GM18511 (cell line): Measurements from ENCODE around the gene TNKS1BP1.
"Not testable (repeated sequence)": the region's sequence is repeated elsewhere in the genome, so short reads cannot be mapped to it uniquely, and the experiment has no call there.

Experiments
- ATAC-seq: cut with Tn5 transposase; IDR thresholded peaks from one replicate; pipeline ENCODE4 v1.9.1; 2021; ENCODE audit warnings: mild to moderate bottlenecking, moderate library complexity; ENCODE audit not compliant: unreplicated experiment

Gene TNKS1BP1

DNA sequence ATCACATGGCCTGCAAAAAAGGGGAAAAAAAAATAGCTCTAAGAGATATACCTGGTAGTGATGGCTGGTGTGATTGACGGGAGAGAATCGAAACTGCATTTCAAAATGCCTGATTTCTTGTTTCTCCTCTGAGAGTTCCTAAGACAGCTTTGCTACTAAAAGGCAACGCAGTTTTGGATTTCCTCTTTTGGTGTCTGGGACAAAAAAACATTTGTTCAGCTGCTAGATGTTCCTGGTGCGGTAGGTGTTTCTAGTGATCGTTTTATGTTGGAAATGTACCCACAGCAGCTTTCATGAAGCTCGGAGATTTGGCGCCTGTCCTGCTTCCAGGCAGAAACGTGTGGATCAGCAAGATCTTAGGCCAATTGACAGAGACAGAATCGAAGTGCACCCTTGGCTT, 31.5 kb upstream of the TNKS1BP1 start:
- no peak for ATAC-seq

DNA sequence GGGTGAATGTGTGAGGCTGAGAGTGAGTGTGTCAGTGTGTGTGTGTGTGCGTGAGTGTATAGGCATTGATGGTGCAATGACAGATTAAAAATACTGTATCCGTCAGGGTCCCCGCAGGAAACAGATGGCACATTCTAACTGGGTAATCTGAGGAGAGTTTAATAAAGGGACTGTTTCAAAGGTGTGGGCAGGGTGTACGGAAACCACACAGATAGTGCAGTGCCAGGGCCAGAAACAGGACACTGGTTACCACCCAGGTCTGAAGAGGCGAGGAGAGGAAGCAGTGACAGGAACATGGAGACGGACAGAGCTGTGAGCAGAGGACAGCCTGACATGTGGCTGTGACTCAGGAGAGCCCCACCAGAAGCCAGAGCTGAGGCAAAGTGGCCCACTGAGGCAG, 29.9 kb upstream of the TNKS1BP1 start:
- no peak for ATAC-seq

- ATAC-seq: no peak
Measured at GRCh38 chr11:57353852-57354251, 29.1 kb upstream of the TNKS1BP1 start.

DNA sequence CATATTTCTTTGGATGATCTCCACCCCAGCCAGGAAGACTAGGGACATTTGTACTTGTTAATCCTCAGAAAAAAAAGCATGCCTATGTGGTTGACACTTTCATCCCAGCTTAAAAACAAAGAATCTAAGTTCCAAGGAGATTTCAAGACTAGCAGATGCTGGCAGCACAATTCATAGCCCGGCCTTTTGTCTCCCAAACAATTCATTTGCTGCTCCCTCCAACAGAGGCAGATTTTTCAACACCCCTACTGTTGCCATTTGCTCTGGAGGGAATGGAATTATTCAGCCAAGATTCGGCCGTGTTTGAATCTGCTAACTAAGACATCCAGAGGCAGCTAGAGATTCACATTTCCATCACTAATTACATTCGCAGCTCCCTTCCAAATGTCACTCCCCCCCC, 28.7 kb upstream of the TNKS1BP1 start:
- ATAC-seq: no peak

DNA sequence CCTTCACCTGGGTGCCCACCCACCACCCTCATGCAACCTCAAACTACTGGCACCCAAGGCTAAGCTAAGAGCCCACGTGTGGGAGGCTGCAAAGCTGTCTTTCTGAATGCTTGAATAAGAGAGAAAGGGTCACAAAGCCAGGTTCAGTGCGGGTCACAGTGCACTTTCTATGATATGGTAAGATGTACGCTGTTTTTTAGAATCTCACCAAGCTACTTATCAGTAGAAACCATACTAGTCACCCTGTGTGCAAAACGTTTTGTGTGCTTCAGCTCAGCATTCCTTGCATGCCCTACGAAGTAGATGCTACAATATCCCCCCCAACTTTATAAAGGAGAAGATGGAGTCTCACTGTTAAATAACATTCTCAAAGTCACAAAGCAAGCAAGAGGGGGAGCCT, 28.3 kb upstream of the TNKS1BP1 start:
- no peak for ATAC-seq

DNA sequence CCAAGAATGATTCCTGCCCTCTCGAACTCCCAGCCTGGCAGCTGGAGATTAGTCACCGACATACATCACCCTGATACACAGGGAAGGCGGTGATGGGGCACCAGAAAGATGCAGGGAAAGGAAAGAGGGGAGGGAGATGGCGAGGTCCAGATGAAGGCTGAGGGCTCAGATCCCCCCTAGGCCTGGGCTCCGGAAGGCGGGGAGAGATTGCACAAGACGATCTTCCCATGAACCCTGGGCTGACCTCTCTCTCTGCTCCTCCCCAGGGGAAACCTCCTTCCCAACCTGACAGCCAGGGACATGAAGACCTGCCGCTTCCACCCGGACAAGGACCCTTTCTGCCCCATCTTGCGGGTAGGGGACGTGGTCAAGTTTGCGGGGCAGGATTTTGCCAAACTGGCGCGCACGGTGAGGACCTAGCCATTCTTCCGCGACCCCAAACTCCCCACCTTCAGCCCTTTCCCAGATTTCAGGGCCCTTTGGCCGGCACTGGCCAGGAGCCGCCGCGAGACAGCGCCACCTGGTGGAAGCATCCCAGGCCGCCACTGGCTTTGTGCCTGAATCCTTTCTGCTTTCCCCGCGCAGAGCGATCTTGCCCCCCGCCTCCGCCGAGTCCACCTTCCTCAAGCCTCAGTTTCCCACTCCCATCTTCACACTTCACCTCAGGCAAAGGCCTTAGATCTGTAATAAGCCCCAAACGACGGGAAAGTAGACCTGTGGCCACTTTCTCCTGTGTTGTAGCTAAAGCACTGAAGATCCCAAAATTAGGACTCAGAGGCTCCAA, 24.9 kb upstream of the TNKS1BP1 start:
- ATAC-seq: no peak

GRCh38 chr11:57348636-57349313, 24.0 kb upstream of the TNKS1BP1 start:
- ATAC-seq: no peak

DNA sequence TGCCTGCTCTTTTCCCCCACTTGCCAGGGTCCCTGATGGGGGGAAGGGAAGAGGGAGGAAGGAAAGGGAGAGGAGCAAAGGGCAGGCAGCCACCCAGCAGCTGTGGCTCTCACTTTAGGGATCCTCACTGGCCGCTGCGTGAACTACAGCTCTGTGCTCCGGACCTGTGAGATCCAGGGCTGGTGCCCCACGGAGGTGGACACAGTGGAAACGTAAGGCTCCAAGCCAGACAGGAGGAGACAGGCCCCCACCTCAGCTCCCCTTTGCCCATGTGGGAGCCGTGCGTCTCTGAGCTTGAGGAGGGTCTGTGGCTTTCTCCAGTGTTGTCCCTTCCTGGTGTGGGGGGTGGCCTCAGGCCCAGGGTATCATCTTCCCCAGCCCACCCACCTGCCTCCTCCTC, 23.3 kb upstream of the TNKS1BP1 start:
- ATAC-seq: no peak

- ATAC-seq: no peak
Measured at GRCh38 chr11:57347336-57347735, 22.6 kb upstream of the TNKS1BP1 start.

- ATAC-seq: peak; percentile 75
Measured at GRCh38 chr11:57345555-57346211, 20.9 kb upstream of the TNKS1BP1 start.

GRCh38 chr11:57344826-57345225, 20.1 kb upstream of the TNKS1BP1 start:
- ATAC-seq: no peak

DNA sequence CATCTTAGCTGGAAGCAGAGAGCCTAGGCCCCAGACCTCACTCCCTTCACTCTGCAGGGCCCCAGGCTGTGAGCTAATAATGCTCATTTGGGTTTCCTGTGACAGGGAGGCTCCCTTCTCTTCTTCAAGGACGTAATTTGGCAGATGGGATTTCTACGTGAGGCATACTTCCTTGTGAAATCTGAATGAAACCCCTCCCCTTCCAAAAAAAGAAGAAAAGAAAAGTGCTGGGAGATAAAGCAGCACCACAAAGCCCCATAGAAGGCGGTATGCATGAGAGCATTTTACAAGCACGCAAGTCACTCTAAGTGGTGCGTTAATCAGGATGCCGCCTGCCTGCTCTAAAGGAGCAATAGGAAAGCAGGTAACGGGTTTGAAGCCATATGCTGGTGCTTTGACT, 19.1 kb upstream of the TNKS1BP1 start:
- no peak for ATAC-seq

- no peak for ATAC-seq
Measured at GRCh38 chr11:57342702-57343101, 17.9 kb upstream of the TNKS1BP1 start.

- ATAC-seq: peak; percentile 33
Measured at GRCh38 chr11:57341250-57341808, 16.6 kb upstream of the TNKS1BP1 start.

DNA sequence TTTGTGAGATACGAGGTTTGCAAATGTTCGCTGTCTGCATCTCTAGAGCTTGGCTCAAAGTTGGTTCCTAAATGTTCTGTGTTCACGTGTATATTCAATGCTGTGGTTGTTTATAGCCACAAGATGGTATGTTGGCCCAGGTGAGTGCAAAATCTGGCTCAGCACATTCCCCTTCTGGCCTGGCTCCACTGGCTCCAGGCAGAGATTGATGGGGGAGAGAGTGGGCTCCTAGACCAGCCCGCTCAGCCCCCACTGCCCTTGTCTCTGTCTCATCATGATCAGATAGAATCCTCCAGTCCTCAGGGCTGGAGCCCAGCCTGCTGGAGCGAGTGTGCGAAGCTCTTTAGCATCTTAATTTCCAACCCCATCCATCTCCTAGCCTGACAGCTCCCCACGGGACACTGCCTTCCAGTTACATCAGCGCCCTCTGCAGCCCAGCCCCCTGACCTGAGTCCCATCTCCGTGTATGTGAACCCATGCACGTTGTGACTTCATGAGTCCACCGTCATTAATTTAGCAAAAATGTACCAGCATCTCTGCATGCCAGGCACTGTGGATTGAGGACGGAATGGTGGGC, 15.4 kb upstream of the TNKS1BP1 start:
- no peak for ATAC-seq

DNA sequence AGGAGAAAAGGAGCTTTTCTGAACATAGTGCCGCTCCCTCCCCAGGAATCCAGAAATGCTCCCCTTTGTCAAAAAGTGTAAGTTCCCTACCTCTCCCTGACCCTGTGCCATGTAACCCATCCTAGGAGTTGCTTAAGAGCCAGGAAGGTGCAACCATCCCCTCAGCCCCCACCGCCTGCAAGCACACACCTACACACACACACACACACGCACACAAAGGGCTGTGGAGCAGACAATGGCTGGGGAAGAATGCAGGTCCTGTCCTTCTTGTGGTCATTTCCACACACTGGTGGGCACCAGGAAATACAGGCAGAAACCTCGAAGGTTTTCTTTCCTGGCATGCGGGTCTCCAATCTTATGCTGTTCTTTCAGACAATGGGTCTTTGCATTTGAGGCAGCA, 14.6 kb upstream of the TNKS1BP1 start:
- ATAC-seq: no peak

DNA sequence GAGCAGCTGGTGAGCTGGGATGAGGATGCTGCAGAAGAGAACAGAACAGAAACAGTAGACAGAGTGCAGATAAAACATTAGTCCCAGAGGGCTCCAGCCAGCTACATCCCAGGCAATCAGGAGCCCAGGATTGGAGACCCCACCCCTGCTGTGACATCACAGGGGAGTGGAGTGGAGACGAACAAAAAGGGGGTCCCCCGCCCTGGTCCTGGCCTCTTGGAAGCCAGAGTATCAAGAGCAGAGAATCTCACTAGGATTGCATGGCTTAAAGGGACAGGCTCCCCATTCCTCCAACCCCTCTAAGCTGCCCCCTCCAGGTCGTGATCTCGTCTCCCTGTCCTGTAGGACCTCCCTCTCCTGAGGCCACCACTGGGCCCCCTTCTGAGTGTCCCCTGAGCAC, 13.4 kb upstream of the TNKS1BP1 start, which contains the start of gene P2RX3:
TSS of gene P2RX3 (plus strand) at position 211 of the 400 bp plus-strand sequence. CDS start 199 bp downstream, outside the sequence.
- ATAC-seq: no peak

DNA sequence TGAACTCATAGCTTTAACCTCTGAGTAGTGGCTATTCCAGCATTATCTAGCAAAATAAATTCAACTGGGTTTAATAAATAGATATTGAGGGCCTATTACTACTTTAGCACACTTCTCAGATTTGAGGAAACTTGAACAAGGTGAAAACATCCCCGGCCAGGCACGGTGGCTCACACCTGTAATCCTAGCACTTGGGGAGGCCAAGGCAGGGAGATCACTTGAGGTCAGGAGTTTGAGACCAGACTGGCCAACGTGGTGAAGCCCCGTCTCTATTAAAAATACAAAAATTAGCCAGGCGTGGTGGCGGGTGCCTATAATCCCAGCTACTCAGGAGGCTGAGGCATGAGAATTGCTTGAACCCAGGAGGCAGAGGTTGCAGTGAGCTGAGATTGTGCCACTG, 12.1 kb upstream of the TNKS1BP1 start:
- ATAC-seq: not testable (repeated sequence)

- no peak for ATAC-seq
Measured at GRCh38 chr11:57336111-57336666, 11.4 kb upstream of the TNKS1BP1 start.

DNA sequence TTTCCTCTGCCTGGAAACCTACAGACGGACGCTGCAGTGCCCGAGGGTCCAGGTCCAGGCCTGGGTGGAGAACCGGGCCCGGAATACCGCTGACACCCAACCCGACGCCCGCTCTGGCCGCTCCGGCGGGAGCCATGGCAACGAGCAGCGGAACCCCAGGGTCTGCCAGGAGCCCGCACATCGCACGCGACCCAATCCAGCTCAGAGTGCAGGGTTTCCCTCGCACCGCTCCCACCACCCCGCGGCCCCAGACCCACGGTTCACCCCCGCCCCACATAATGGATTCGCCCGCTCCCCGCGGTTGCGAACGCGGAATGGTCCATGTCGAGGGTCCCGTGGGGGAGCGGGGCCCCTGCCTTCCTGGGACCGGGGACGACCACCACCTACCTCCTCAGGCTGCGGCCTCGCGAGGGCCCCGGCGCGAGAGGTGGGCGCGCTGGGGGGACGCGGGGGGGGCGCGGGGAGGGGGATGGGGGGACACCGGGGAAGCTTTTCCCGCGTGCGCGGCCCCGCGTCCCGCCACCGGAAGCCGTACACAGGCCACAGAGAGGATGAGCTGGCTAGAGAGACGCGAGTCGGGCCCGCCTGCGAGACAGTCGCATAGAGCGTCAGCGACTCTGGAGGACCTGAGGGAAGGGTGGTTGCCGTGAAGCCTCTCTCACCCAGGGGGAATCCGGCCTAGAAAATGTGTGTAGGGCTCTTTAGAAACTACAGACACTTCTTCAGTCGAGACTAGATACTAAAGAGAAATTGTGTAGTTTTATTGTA, 10.8 kb upstream of the TNKS1BP1 start, which contains the start of gene SSRP1:
TSS of gene SSRP1 (minus strand) at position 550 of the 768 bp plus-strand sequence. CDS start 771 bp downstream, outside the sequence.
- ATAC-seq: peak; percentile 99
